ENCODE results near the gene PTPN4. TPM values are rescaled to one million over a fixed set of nuclear protein-coding genes. Genes with fewer than 3 reads are reported as not detected.
A peak's percentile ranks its signal among the peaks of the same experiment; 100 is the strongest.

The PTPN4 gene
- total and polyA plus RNA-seq, 2 of the 13 experiments (the other 11 are each of a cell fraction or from before 2014, with no cell fraction given), result 20.3 to 34.6 TPM

DNA sequence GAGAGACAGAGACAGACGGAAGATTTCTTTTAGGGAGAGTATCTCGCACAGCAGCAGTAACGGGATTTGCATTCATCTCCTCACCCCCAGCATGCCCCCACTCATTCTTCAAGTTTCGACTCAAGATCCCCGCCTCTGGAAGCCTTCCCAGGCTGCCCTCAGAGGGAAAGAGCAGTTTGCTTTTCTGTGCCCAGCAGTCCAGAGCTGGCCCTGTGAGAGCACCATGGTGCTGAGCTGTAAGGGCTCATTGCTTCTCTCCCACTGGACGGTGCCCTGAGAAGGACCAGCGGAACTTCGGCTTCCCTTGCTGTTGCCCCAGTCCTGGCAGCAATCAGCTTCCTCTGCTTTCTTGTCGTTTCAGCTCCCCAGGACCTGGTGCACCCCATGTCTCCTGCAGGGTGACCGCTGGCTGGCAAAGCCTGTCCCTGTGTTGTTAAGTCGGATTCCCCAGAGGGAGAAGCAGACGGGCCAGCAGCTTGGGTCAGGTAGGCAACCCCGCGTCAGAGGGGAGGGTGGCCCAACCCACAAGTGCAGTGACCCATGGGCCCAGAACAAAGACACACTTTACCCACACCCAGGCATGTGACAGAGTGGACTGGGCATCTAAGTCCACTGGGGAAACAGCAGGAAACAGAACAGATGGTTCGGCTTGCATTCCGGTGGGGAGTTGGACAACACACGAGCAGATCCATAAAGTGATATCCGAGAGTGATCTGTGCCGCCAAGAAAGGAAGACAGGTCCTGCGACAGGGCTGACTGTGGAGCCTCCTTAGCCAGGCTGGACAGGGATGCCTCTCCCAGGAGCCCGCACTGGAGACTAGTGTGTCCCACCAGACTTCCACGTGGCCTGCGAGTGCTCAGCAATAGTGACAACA lies 44.1 kb upstream of the PTPN4 start (continued):
- TF ChIP-seq, protein P1, sequence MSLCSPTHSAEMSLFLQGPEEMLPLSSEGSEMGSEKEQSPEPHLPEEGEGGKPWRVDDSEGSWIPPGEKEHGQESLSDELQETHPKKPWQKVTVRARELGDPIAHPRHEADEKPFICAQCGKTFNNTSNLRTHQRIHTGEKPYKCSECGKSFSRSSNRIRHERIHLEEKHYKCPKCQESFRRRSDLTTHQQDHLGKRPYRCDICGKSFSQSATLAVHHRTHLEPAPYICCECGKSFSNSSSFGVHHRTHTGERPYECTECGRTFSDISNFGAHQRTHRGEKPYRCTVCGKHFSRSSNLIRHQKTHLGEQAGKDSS (CRISPR knock-in tag; IDR thresholded peaks at IDR 0.05; ENCODE audit: borderline replicate concordance, low read depth), result no peak
- TF ChIP-seq CCDC6 (CRISPR knock-in tag; IDR thresholded peaks at IDR 0.05), result peak; percentile 78; the same call in 1 of the 2 replicates
- TF ChIP-seq ZNF577 (CRISPR knock-in tag; IDR thresholded peaks at IDR 0.05; ENCODE audit: borderline replicate concordance, low read depth), result no peak
- 0 out of 2 replicates have a peak, but pooled peaks have one; percentile 20 for TF ChIP-seq ZNF121 (CRISPR knock-in tag; IDR thresholded peaks at IDR 0.05)
- TF ChIP-seq EP300 (IDR thresholded peaks at IDR 0.05; ENCODE audit: low read depth in 2 of 2, low read length in 2 of 2), result no peak
- TF ChIP-seq EP300 (CRISPR knock-in tag; IDR thresholded peaks at IDR 0.05; ENCODE audit: borderline replicate concordance), result no peak
- TF ChIP-seq, protein P2, sequence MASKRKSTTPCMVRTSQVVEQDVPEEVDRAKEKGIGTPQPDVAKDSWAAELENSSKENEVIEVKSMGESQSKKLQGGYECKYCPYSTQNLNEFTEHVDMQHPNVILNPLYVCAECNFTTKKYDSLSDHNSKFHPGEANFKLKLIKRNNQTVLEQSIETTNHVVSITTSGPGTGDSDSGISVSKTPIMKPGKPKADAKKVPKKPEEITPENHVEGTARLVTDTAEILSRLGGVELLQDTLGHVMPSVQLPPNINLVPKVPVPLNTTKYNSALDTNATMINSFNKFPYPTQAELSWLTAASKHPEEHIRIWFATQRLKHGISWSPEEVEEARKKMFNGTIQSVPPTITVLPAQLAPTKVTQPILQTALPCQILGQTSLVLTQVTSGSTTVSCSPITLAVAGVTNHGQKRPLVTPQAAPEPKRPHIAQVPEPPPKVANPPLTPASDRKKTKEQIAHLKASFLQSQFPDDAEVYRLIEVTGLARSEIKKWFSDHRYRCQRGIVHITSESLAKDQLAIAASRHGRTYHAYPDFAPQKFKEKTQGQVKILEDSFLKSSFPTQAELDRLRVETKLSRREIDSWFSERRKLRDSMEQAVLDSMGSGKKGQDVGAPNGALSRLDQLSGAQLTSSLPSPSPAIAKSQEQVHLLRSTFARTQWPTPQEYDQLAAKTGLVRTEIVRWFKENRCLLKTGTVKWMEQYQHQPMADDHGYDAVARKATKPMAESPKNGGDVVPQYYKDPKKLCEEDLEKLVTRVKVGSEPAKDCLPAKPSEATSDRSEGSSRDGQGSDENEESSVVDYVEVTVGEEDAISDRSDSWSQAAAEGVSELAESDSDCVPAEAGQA (IDR thresholded peaks at IDR 0.05; ENCODE audit: low read depth), result no peak
- TF ChIP-seq, protein P2 (CRISPR knock-in tag; IDR thresholded peaks at IDR 0.05; ENCODE audit: borderline replicate concordance), result no peak
- no peak for TF ChIP-seq ZNF143 (CRISPR knock-in tag; IDR thresholded peaks at IDR 0.05)
- 0 out of 2 replicates have a peak, but pooled peaks have one; percentile 34 for TF ChIP-seq MEF2D (CRISPR knock-in tag; IDR thresholded peaks at IDR 0.05)
- TF ChIP-seq ZBTB1 (CRISPR knock-in tag; IDR thresholded peaks at IDR 0.05; ENCODE audit: borderline replicate concordance), result no peak
- no peak for TF ChIP-seq RFX1 (IDR thresholded peaks at IDR 0.05)
- no peak for TF ChIP-seq SRSF4 (IDR thresholded peaks at IDR 0.05; ENCODE audit: low read depth, low read length, poor library complexity, severe bottlenecking)
- no peak for TF ChIP-seq ZNF788 (CRISPR knock-in tag; IDR thresholded peaks at IDR 0.05; ENCODE audit: borderline replicate concordance)
- TF ChIP-seq HMG20A (CRISPR knock-in tag; IDR thresholded peaks at IDR 0.05; ENCODE audit: borderline replicate concordance), result no peak
- no peak for TF ChIP-seq GATAD2A (CRISPR knock-in tag; IDR thresholded peaks at IDR 0.05)
- no peak for TF ChIP-seq ZNF878 (CRISPR knock-in tag; IDR thresholded peaks at IDR 0.05)
- TF ChIP-seq ZFP36L2 (CRISPR knock-in tag; IDR thresholded peaks at IDR 0.05), result no peak
- no peak for TF ChIP-seq ZNF556 (CRISPR knock-in tag; IDR thresholded peaks at IDR 0.05; ENCODE audit: borderline replicate concordance)
- no peak for TF ChIP-seq ZNF432 (CRISPR knock-in tag; IDR thresholded peaks at IDR 0.05; ENCODE audit: borderline replicate concordance)
- no peak for TF ChIP-seq SIX4 (CRISPR knock-in tag; IDR thresholded peaks at IDR 0.05)
- no peak for TF ChIP-seq PHF20 (CRISPR knock-in tag; IDR thresholded peaks at IDR 0.05)
- TF ChIP-seq FOXA1 (IDR thresholded peaks at IDR 0.05), result no peak
- no peak for TF ChIP-seq FOXA1 (CRISPR knock-in tag; IDR thresholded peaks at IDR 0.05)
- peak; percentile 46; the same call in 1 of the 2 replicates for TF ChIP-seq ZNF292 (CRISPR knock-in tag; IDR thresholded peaks at IDR 0.05; ENCODE audit: borderline replicate concordance, low read depth)
- no peak for TF ChIP-seq NFATC3 (CRISPR knock-in tag; IDR thresholded peaks at IDR 0.05)

Measured in HepG2 (cell line).